ENCODE results near the gene PRAC1. TPM values are rescaled to one million over a fixed set of nuclear protein-coding genes. Genes with fewer than 3 reads are reported as not detected.

PRAC1 gene

GRCh38 chr17:48672340-48672739 lies 50.0 kb downstream of the PRAC1 start:
- no peak overlapping the region for H3K14ac ChIP-seq (ENCODE audit: low read length)
- no peak overlapping the region for H3K23ac ChIP-seq (ENCODE audit: low read depth, low read length, poor library complexity)
- WGBS, 2 donors (ENCODE audit: extremely low coverage in 2 of 2, insufficient read length in 2 of 2, insufficient replicate concordance in 1 of 2), result no CpG with 5 or more reads among the region's 2 CpGs
- H3K79me1 ChIP-seq (ENCODE audit: low read depth, low read length), result peaks cover 2% of the 10 kb centered on the region
- DNase-seq (ENCODE audit: low spot score), result no peak
- H2BK120ac ChIP-seq (ENCODE audit: low read depth, low read length), result no peak overlapping the region
- no peak overlapping the region for H2BK5ac ChIP-seq (ENCODE audit: low read length)
- H3K27ac ChIP-seq (replicated peaks; ENCODE audit: low read length), result no peak overlapping the region
- no peak overlapping the region for H3K4me3 ChIP-seq (ENCODE audit: low read length in 2 of 2)
- H3K9ac ChIP-seq (ENCODE audit: low read depth, low read length, poor library complexity), result no peak overlapping the region
- no peaks in the 10 kb centered on the region for H3K36me3 ChIP-seq (replicated peaks in 1 of 2; ENCODE audit: control insufficient read depth in 2 of 2, insufficient read depth in 2 of 2, low read length in 2 of 2)
- H3K4ac ChIP-seq (ENCODE audit: low read length), result no peak overlapping the region
- no peak overlapping the region for H4K8ac ChIP-seq (ENCODE audit: low read depth, low read length)
- no peak overlapping the region for H3K4me2 ChIP-seq (ENCODE audit: insufficient read depth, low read length, poor library complexity, severe bottlenecking)
- no peak overlapping the region for H2BK12ac ChIP-seq (ENCODE audit: low read length)
- no peak overlapping the region for H3K18ac ChIP-seq (ENCODE audit: low read length)
- H4K91ac ChIP-seq (ENCODE audit: low read depth, low read length, poor library complexity), result no peak overlapping the region
- H3K27me3 ChIP-seq (ENCODE audit: control insufficient read depth in 3 of 3, insufficient read depth in 3 of 3, low read depth in 1 of 3, low read length in 3 of 3), result peaks cover 0 to 11% (median 8%) of the 10 kb centered on the region in 3 experiments
- no peak overlapping the region for H2AFZ ChIP-seq (ENCODE audit: low read length)
- peaks cover 0 to 1% of the 10 kb centered on the region in 2 donors for H3K4me1 ChIP-seq (ENCODE audit: control insufficient read depth in 2 of 2, insufficient read depth in 1 of 2, low read depth in 1 of 2, low read length in 2 of 2)
- no peaks in the 10 kb centered on the region for H3K9me3 ChIP-seq (replicated peaks in 1 of 2; ENCODE audit: control insufficient read depth in 2 of 2, insufficient read depth in 1 of 2, low read depth in 1 of 2, low read length in 2 of 2)
- no peak overlapping the region for H2BK15ac ChIP-seq (ENCODE audit: low read length)
- H2AK5ac ChIP-seq (ENCODE audit: low read depth, low read length), result no peak overlapping the region

Small RNA genes lying within 50 kb of the gene (small RNA-seq; reads per million reads assigned to genes)
- not detected for gene AC091179.2 (ENCODE audit: insufficient read depth)
- gene COX6B1P2 (ENCODE audit: insufficient read depth), result not detected
- gene MIR3185 (ENCODE audit: insufficient read depth), result not detected
- not detected for gene RF02132 (ENCODE audit: insufficient read depth)
- gene RF02133 (ENCODE audit: insufficient read depth), result not detected
- gene RN7SL125P (ENCODE audit: insufficient read depth), result not detected
